ENCODE results near the gene LGALS9. TPM values are rescaled to one million over a fixed set of nuclear protein-coding genes. Genes with fewer than 3 reads are reported as not detected.

The LGALS9 gene
- total RNA-seq, 4 donors from 2014 or later: 14.4 to 31.8 (median 15.2) TPM; not detected in 1

DNA sequence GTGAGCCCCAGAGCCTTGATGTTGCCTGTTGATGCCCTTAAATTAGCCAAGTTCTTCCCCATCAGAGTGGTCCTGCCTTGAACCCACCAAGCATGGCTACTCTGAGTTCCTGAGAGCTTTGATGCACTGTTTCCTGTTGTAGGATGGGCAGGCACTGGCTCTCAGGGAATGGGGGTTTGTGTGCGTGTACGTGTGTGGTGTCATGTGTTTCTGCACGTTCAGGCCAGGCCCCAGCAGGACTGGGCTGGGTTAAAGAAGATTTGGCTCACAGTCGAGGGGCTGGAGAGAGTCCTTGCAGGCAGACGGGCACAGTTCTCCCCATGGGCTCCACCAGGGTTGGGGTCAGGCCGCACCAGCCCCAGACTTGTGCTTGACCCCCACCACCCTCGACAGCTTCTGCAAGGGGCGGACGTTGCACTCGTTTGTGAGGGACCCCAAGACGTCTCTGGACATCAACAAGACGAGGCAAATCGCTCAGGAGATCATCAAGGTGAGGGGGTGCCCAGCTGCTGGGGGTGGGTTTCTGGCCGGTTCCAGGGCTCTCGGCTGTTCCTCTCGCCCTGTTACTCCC is 23.4 kb upstream of the LGALS9 start:
- Histone ChIP-seq H3K4me3 (no peak overlapping the region), H3K36me3 (no peaks in the 10 kb centered on the region), H3K27me3 (no peaks in the 10 kb centered on the region), H3K9me3 (no peaks in the 10 kb centered on the region), H3K27ac (no peak overlapping the region), H3K4me1 (peaks cover 0 to 12% of the 10 kb centered on the region in 2 donors)
- TF ChIP-seq, protein P1, sequence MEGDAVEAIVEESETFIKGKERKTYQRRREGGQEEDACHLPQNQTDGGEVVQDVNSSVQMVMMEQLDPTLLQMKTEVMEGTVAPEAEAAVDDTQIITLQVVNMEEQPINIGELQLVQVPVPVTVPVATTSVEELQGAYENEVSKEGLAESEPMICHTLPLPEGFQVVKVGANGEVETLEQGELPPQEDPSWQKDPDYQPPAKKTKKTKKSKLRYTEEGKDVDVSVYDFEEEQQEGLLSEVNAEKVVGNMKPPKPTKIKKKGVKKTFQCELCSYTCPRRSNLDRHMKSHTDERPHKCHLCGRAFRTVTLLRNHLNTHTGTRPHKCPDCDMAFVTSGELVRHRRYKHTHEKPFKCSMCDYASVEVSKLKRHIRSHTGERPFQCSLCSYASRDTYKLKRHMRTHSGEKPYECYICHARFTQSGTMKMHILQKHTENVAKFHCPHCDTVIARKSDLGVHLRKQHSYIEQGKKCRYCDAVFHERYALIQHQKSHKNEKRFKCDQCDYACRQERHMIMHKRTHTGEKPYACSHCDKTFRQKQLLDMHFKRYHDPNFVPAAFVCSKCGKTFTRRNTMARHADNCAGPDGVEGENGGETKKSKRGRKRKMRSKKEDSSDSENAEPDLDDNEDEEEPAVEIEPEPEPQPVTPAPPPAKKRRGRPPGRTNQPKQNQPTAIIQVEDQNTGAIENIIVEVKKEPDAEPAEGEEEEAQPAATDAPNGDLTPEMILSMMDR (IDR thresholded peaks at IDR 0.05): no peak
- TF ChIP-seq POLR2A (IDR thresholded peaks at IDR 0.05): no peak
- intact Hi-C loops (cut with DNase I; ENCODE audit: low total_unique reads): no loop called here
- DNase-seq: no peak

DNA sequence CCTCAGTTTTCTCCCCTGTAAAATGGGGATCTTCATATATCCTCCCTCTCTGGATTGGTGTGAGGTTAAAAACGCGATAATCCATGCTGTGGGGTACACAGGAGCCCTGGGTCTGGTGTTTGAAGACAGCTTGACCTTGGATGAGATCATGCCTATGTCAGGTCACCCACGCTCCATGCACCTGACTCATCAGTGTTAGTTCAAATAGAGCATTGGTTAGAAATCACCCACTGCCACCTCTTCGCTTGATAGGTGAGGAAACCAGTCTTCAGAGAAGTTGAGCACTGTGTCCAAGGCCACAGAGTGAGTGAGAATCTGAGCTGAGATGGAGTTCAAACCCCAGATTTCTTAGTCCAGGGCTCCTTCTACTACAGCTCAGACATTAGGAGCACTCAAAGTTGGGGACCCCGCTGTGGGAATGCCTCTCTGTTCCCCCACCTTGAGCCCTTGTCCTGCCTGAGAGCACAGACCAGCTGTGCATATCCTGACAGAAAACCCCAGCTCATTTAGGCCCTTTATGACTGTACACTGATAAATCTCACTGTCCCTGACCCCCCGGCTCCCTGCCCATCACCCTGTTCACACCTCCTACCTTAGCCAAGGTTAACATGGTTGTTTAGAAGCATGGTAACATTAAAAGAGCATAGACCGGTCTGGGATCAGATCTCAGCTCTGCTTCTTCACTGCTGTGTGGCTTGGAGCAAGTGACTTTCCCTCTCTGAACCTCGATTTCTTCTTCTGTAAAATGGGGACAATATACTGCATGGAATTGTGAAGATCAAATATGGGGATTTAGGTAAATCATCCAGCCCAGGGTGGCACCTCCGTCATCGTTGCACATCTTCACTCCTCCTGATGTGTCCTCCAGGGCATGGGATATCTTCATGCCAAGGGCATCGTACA is 22.4 kb upstream of the LGALS9 start:
- intact Hi-C loops (cut with DNase I; ENCODE audit: low total_unique reads): no loop called here
- H3K36me3 ChIP-seq: no peaks in the 10 kb centered on the region
- no peaks in the 10 kb centered on the region for H3K27me3 ChIP-seq
- H3K4me1 ChIP-seq: peaks cover 0 to 15% of the 10 kb centered on the region in 2 donors
- H3K4me3 ChIP-seq: no peak overlapping the region
- no peak for TF ChIP-seq POLR2A (IDR thresholded peaks at IDR 0.05)
- TF ChIP-seq, protein P1 (IDR thresholded peaks at IDR 0.05): no peak
- H3K27ac ChIP-seq: no peak overlapping the region
- no peak for DNase-seq
- H3K9me3 ChIP-seq: no peaks in the 10 kb centered on the region

DNA sequence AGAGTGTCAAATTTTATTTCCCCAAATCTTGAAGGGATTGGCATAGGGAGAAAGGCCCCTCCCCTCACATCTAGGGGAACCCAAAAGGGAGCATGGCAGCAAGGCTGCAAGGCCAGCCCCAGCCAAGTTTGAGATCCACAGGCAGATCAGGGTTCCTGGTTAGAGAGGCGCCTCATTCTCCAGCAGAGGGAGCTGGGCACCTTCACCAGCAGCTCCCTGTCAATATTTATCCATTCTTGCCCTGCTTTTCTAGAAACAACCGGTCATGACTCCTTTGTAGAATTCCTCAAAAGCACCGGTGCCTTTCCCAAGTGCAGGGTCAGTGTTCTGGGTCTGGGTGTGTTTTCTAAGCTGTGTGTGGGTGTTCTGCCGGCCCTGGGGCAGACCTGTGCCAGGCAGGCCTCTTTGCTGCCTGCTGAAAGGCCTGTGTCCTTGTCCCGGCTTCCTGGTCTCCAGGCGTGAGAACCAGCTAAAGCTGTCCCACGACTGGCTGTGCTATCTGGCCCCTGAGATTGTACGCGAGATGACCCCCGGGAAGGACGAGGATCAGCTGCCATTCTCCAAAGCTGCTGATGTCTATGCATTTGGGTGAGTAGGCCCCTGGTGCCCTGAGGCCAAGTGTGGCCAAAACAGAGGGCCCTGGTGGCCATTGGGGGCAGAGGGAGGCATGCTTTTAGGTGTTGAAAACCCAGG is 21.2 kb upstream of the LGALS9 start:
- intact Hi-C loops (cut with DNase I; ENCODE audit: low total_unique reads): no loop called here
- TF ChIP-seq, protein P1 (IDR thresholded peaks at IDR 0.05): peak; percentile 34 to 62 (median 50)
- TF ChIP-seq POLR2A (IDR thresholded peaks at IDR 0.05): no peak

DNA sequence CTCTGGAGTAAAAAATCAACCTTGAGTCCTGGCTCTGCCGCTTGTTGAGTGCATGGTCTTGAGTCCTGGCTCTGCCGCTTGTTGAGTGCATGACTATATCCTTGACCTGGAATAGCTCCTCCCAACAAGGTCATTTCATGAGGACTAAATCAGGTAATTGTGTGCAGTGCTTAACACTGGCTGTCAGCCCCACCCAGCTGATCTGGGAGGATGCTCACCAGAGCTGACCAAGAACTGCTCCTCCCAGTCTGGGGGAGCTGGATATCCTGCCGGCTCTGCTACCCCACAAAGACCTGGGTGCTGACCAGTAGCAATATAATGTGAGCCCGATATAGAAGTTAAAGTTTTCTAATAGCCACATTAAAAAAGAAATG is 20.7 kb upstream of the LGALS9 start:
- Histone ChIP-seq H3K4me3 (no peak overlapping the region), H3K4me1 (peaks cover 0 to 16% of the 10 kb centered on the region in 2 donors), H3K9me3 (no peaks in the 10 kb centered on the region), H3K27ac (peak overlapping the region; percentile 70 to 81), H3K27me3 (no peaks in the 10 kb centered on the region), H3K36me3 (no peaks in the 10 kb centered on the region)
- TF ChIP-seq, protein P1 (IDR thresholded peaks at IDR 0.05): no peak
- TF ChIP-seq POLR2A (IDR thresholded peaks at IDR 0.05): no peak
- no peak for DNase-seq
- intact Hi-C loops (cut with DNase I; ENCODE audit: low total_unique reads): no loop called here

More for the DNA sequence above, 21.2 kb upstream of the LGALS9 start:
- Histone ChIP-seq H3K4me3 (no peak overlapping the region), H3K9me3 (no peaks in the 10 kb centered on the region), H3K36me3 (no peaks in the 10 kb centered on the region), H3K27me3 (no peaks in the 10 kb centered on the region), H3K4me1 (peaks cover 0 to 16% of the 10 kb centered on the region in 2 donors), H3K27ac (peak overlapping the region; percentile 39 to 81)
- DNase-seq: peak in 1 of 2 donors; percentile 41
